Cardiac muscle cell (in vitro differentiated cells and primary cell): ENCODE measurements around the gene ERAP2. TPM values are rescaled to one million over a fixed set of nuclear protein-coding genes. Genes with fewer than 3 reads are reported as not detected.

Experiments used
- DNase-seq, 2 donors: peaks; one replicate each; pipeline versions ENCODE4 v3.0.0 to v3.0.0-alpha.2; 2010 to 2017; ENCODE audit warnings: low read depth in 1 of 2, low spot score in 1 of 2
- H3K27ac ChIP-seq: fragments of 200-600 bp; sonication (generic); 2 replicates; pipeline ENCODE4 v1.5.1; 2016
- H3K27me3 ChIP-seq: fragments of 200-600 bp; sonication (generic); 2 replicates; pipeline ENCODE4 v1.6.0; 2016; ENCODE audit warnings: control low read depth
- H3K36me3 ChIP-seq: fragments of 200-600 bp; sonication (generic); 2 replicates; pipeline ENCODE4 v1.5.1; 2016; ENCODE audit warnings: control low read depth
- H3K4me1 ChIP-seq: fragments of 200-600 bp; sonication (generic); 2 replicates; pipeline ENCODE4 v1.8.1; 2017; ENCODE audit warnings: low read depth, mild to moderate bottlenecking, mixed run types
- H3K4me3 ChIP-seq: fragments of 200-600 bp; sonication (generic); 2 replicates; pipeline ENCODE4 v1.5.1; 2016; ENCODE audit warnings: mild to moderate bottlenecking
- H3K9me3 ChIP-seq: fragments of 200-600 bp; sonication (generic); 2 replicates; pipeline ENCODE4 v1.5.1; 2017; ENCODE audit warnings: low read depth, mild to moderate bottlenecking, control low read depth
- polyA plus RNA-seq: library from polyadenylated mRNA; unstranded; fragments of >200 nt; fragmentation: Nextera tagmentation; extraction: Ambion mirVana; gene quantifications from 2 replicates; pipeline ENCODE4 v1.2.1, GENCODE V29; 2016
- total RNA-seq: library from RNA; depleted of rRNA; stranded (reverse); fragments of >200 nt; gene quantifications from 2 replicates; pipeline ENCODE4 v1.2.3, GENCODE V29; 2016
- TF ChIP-seq, protein P1 (sequence below): IDR thresholded peaks from 2 replicates; pipeline ENCODE4 v1.5.1; 2012; ENCODE audit warnings: low read depth, mild to moderate bottlenecking, low read length

The ERAP2 gene
- total and polyA plus RNA-seq, 2 experiments from 2014 or later, result 0.35 TPM; not detected in 1

DNA sequence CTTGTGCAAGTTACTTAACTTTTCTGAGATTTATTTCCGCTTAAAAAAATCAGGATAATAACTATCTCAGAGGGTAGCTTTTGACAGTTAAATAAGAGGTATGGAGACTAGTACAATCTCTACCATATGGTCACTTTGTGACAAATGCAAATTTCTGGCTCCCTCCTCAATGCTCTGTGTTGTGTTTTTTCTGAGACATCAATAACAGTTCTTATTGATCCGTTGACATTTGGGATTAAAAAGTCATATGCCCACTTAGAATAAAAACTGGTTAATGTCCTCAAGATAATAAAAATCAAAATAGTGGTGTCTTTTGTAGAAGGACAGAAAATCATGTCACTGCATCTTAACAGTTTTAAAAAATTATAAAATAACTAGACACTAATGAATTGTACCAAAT is 34.8 kb downstream of the ERAP2 start:
- H3K4me1 ChIP-seq, result peaks cover 6% of the 10 kb centered on the region
- no peaks in the 10 kb centered on the region for H3K36me3 ChIP-seq
- DNase-seq, result no peak
- H3K9me3 ChIP-seq, result no peaks in the 10 kb centered on the region
- H3K27me3 ChIP-seq, result no peaks in the 10 kb centered on the region
- H3K27ac ChIP-seq, result no peak overlapping the region
- TF ChIP-seq, protein P1, sequence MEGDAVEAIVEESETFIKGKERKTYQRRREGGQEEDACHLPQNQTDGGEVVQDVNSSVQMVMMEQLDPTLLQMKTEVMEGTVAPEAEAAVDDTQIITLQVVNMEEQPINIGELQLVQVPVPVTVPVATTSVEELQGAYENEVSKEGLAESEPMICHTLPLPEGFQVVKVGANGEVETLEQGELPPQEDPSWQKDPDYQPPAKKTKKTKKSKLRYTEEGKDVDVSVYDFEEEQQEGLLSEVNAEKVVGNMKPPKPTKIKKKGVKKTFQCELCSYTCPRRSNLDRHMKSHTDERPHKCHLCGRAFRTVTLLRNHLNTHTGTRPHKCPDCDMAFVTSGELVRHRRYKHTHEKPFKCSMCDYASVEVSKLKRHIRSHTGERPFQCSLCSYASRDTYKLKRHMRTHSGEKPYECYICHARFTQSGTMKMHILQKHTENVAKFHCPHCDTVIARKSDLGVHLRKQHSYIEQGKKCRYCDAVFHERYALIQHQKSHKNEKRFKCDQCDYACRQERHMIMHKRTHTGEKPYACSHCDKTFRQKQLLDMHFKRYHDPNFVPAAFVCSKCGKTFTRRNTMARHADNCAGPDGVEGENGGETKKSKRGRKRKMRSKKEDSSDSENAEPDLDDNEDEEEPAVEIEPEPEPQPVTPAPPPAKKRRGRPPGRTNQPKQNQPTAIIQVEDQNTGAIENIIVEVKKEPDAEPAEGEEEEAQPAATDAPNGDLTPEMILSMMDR, result no peak
- H3K4me3 ChIP-seq, result no peak overlapping the region

DNA sequence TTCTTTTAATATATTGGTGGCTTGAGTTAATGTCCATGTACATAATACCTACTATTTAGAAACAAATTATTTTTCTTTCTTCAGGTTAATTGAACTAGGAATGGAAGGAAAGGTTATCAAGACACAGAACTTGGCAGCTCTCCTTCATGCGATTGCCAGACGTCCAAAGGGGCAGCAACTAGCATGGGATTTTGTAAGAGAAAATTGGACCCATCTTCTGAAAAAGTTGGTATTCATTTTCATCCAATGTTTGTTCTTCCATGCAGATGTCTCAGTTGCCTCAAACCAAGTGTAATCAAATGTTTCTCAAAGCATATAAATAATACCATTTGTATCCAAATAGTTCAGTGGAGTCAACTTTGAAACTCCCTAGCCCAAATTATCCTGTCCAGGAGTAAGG is 36.9 kb downstream of the ERAP2 start:
- TF ChIP-seq, protein P1, result no peak
- Histone ChIP-seq H3K4me3 (no peak overlapping the region), H3K4me1 (peaks cover 6% of the 10 kb centered on the region), H3K27me3 (no peaks in the 10 kb centered on the region), H3K36me3 (no peaks in the 10 kb centered on the region), H3K9me3 (no peaks in the 10 kb centered on the region), H3K27ac (no peak overlapping the region)
- DNase-seq, result no peak

DNA sequence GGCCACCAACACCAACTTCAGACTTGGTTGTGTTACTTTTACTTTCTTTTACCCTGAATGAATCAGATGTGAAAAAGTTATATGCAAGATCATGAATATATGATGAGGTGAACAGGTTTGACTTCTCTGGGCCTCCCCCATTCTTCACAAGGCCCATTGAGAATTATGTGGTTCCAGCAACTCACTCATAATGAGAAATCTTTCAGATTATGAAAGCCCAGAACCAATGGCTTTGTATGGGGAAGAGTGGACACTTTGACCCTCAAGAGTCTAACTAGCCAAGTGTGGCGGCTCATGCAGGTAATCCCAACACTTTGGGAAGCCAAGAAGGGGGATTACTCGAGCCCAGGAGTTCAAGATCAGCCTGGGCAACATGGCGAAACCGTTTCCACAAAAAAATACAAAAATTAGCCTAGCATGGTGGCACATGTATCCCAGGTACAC is 43.5 kb downstream of the ERAP2 start:
- TF ChIP-seq, protein P1, result no peak
- Histone ChIP-seq H3K27ac (no peak overlapping the region), H3K9me3 (no peaks in the 10 kb centered on the region), H3K27me3 (no peaks in the 10 kb centered on the region), H3K36me3 (no peaks in the 10 kb centered on the region), H3K4me3 (no peak overlapping the region), H3K4me1 (peaks cover 28% of the 10 kb centered on the region)
- no peak for DNase-seq

GRCh38 chr5:96920744-96921355 is 44.5 kb downstream of the ERAP2 start:
- DNase-seq, result no peak
- no peaks in the 10 kb centered on the region for H3K27me3 ChIP-seq
- no peak overlapping the region for H3K4me3 ChIP-seq
- peaks cover 30% of the 10 kb centered on the region for H3K4me1 ChIP-seq
- no peaks in the 10 kb centered on the region for H3K9me3 ChIP-seq
- TF ChIP-seq, protein P1, result no peak
- H3K36me3 ChIP-seq, result no peaks in the 10 kb centered on the region
- no peak overlapping the region for H3K27ac ChIP-seq

DNA sequence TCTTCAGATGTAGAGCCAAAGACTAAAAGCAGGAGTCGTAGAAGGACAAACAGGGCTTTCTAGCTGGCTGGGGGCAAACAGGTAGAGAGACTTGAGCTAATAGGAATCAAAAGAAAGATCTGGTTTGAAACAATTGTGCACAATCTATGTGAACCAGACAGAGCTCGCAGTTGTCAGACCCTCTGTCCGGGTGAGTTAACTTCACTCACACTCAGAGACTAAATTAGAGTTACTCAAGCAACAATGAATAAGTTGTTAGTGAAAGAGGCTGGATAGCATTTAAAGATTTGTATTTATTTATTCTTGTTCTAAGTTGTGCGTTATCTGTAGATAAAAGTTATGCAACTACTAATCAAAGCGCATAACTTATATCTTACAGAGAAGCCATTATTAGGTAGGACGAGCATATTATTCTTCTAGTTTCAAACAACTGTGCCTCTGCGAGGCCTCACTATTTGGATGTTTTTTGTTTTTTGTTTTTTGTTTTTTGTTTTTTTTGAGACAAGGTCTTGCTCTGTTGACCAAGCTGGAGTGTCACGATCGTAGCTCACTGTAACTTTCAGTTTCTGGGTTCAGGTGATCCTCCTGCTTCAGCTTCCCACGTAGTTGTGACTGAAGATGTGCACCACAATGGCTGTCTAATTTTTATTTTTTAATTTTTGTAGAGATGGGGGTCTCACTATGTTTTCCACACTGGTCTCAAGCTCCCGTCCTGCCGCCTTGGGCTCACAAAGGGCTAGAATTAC is 46.4 kb downstream of the ERAP2 start:
- DNase-seq, result no peak
- Histone ChIP-seq H3K4me1 (peaks cover 30% of the 10 kb centered on the region), H3K4me3 (no peak overlapping the region), H3K27ac (peak overlapping the region; percentile 52), H3K36me3 (no peaks in the 10 kb centered on the region), H3K27me3 (no peaks in the 10 kb centered on the region), H3K9me3 (no peaks in the 10 kb centered on the region)
- TF ChIP-seq, protein P1, result no peak
